GM21381 (cell line): Measurements from ENCODE around the gene VWA8.

Experiments used
- ATAC-seq: cut with Tn5 transposase; IDR thresholded peaks from one replicate; pipeline ENCODE4 v1.9.1; 2021; ENCODE audit warnings: mild to moderate bottlenecking, moderate library complexity; ENCODE audit not compliant: unreplicated experiment

The VWA8 gene

GRCh38 chr13:41696163-41697003, 264.5 kb downstream of the VWA8 start:
- ATAC-seq, result no peak

GRCh38 chr13:41694545-41695301, 266.2 kb downstream of the VWA8 start:
- peak; percentile 75 for ATAC-seq

- ATAC-seq, result no peak
Measured at GRCh38 chr13:41693434-41693833, 267.5 kb downstream of the VWA8 start.

- no peak for ATAC-seq
Measured at GRCh38 chr13:41691274-41691673, 269.6 kb downstream of the VWA8 start.

- no peak for ATAC-seq
Measured at GRCh38 chr13:41682766-41683165, 278.1 kb downstream of the VWA8 start.

GRCh38 chr13:41682001-41682400, 278.9 kb downstream of the VWA8 start:
- no peak for ATAC-seq

- ATAC-seq, result no peak
Measured at GRCh38 chr13:41681587-41681986, 279.3 kb downstream of the VWA8 start.

- ATAC-seq, result no peak
Measured at GRCh38 chr13:41680900-41681299, 280.0 kb downstream of the VWA8 start.

GRCh38 chr13:41678848-41679247, 282.1 kb downstream of the VWA8 start:
- ATAC-seq, result no peak

- ATAC-seq, result no peak
Measured at GRCh38 chr13:41678249-41678648, 282.7 kb downstream of the VWA8 start.

GRCh38 chr13:41675306-41675705, 285.6 kb downstream of the VWA8 start:
- no peak for ATAC-seq

GRCh38 chr13:41674246-41674645, 286.7 kb downstream of the VWA8 start:
- no peak for ATAC-seq

- ATAC-seq, result no peak
Measured at GRCh38 chr13:41673640-41674039, 287.3 kb downstream of the VWA8 start.

- ATAC-seq, result no peak
Measured at GRCh38 chr13:41670873-41671443, 290.0 kb downstream of the VWA8 start.

- ATAC-seq, result no peak
Measured at GRCh38 chr13:41668130-41668757, 292.7 kb downstream of the VWA8 start.

- no peak for ATAC-seq
Measured at GRCh38 chr13:41666644-41667043, 294.3 kb downstream of the VWA8 start.

- ATAC-seq, result no peak
Measured at GRCh38 chr13:41660411-41660810, 300.5 kb downstream of the VWA8 start.

- ATAC-seq, result no peak
Measured at GRCh38 chr13:41658057-41658661, 302.8 kb downstream of the VWA8 start.

GRCh38 chr13:41655997-41656396, 304.9 kb downstream of the VWA8 start:
- no peak for ATAC-seq

GRCh38 chr13:41654796-41655195, 306.1 kb downstream of the VWA8 start:
- no peak for ATAC-seq
